GM18505 (cell line): ENCODE results near the gene THSD4.

ENCODE experiments used
- ATAC-seq: cut with Tn5 transposase; IDR thresholded peaks from one replicate; pipeline ENCODE4 v1.9.1; 2021; ENCODE audit not compliant: unreplicated experiment
- POLR2A ChIP-seq: IDR thresholded peaks from 4 replicates; pipeline ENCODE4 v1.6.1; 2011; ENCODE audit warnings: borderline replicate concordance; ENCODE audit not compliant: insufficient read depth, insufficient read length; ENCODE audit errors: extremely low read depth

Gene THSD4

DNA sequence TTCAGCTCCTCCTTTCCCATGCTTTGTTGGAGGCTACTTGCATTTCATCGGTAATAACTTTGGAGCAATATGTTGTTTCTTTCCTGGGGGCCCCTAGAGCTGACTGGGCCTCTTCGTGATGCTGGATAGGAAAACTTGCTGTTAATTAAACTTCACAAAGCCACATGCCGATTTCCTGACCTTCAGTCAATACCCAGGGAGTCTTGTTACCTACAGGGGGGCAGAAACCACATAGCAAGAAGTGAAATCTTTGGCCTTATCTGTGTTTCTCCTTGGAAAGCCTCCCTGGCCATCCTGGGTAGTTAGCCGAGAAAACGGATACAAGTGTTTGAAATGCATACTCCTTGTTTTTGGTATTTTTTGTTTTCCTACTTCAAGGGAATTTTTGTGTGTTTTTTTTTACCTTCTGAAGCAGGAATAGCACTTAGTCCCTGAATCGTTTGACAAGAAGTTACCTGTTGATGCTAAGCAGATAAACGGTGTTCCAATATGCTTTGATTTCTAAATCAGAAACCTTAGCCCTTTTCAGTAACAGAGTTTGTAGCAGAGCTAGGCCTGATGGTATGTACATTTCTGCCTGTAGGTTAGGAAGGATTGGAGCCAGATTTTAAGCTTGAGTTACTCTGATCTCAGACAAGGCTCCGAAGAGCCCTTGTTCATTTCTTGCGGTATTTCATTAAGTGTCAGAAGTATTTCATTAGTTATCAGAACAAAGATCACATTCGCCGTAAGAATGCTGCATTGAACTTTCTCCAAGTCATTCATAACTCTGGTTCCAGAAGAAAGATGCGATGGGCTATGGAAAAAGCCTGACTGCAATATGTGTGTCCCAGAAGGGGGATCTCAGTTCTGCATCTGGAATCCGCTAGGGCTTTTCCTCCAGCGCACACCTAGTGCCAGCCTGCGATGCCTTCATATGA, 111.5 kb downstream of the THSD4 start:
- no peak for TF ChIP-seq POLR2A
- no peak for ATAC-seq

- ATAC-seq, result no peak
- no peak for TF ChIP-seq POLR2A
Observed at GRCh38 chr15:71228403-71228802, 113.1 kb downstream of the THSD4 start.

GRCh38 chr15:71230303-71230702, 115.0 kb downstream of the THSD4 start:
- no peak for TF ChIP-seq POLR2A
- ATAC-seq, result no peak

GRCh38 chr15:71231758-71232157, 116.5 kb downstream of the THSD4 start:
- ATAC-seq, result no peak
- TF ChIP-seq POLR2A, result no peak

DNA sequence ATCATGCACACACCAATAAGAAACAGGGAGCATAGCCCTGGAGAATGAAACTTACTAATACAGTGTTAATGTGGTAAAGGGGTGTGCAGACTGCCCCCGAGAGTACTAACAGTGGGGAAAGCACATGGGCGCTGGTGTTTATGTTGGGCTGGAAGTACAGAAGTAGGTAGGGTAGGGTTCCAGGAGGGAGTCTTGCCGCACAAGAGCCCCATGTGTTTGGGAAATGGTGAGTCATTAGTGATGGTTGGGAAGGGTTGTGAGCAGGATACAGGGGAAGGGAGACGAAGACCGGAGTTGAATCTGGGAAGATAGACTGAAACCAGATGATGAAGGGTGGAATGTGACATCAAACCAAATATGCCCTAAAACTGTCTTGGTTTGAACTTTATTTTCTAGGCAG, 117.1 kb downstream of the THSD4 start:
- no peak for ATAC-seq
- TF ChIP-seq POLR2A, result no peak

DNA sequence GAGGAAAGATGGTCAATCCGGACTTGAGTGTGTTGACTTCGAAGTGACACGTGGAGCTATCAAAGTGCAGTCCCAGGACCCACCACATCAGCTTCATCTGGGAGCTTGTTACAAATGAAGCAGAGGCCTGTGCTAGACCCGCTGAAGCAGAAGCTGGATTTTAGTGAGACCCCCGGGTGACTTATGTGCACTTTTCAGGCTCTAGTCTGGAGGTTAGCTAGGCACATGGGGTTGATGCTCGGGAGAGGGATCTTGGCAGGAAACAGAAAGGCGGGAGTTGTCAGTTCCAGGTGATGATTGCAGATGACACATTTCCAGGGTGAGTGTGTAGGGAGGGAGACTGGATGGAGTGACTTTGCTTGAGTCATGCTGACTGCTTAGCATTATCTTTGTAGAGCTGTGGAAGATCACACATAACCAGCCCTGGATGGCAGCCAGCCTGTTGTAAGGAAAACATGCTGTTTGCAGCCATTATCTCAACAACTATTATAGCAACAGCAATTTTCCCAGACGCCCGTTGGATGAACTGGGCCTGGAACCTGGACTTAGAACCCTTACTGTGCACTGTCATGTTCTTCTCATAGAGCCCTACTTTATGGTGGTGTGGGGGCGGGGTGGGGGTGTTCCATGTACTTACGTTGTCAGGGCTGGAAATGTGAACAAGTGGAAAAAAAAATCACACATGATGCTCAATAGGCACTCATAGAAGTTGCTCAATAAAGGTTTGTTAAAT, 122.4 kb downstream of the THSD4 start:
- ATAC-seq, result no peak
- no peak for TF ChIP-seq POLR2A

GRCh38 chr15:71238926-71239325, 123.7 kb downstream of the THSD4 start:
- no peak for ATAC-seq
- no peak for TF ChIP-seq POLR2A

DNA sequence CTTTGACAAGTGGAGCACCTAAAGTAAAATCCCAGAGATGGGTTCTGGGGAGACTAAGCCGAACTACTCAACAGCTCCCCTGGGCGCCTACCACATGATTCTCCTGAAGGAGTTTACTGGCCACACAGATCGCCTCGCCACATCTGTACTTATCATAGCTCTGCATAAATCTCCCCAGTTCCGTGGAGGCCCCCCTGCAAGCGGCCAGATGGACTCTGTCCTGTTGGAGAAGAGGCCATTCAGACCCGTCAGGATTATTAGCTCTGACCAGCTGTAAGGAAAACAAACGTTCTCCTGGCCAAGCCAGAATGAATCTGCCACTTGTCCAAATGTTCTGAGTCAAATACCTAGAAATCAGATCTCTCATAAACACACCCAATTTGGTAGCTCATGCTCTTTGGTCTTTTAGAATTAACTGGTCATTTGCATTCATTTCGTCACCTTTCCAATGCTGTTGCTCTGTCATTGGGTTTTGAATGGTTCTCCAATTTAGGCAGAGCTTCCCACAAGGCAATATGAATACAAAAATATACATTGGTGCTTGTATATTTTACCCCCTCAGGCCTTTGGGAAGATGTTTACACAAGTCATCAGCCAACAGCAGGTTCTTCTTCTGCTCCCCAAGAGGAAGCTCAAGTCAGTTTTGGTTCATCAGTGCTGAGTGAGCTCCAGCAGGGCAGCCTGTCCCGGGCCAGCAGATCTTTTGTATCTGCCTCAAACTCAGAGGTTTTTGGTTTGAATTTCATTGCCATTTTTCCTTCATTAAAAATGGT, 124.5 kb downstream of the THSD4 start:
- TF ChIP-seq POLR2A, result no peak
- no peak for ATAC-seq

- no peak for ATAC-seq
- no peak for TF ChIP-seq POLR2A
Observed at GRCh38 chr15:71242292-71242691, 127.0 kb downstream of the THSD4 start.

DNA sequence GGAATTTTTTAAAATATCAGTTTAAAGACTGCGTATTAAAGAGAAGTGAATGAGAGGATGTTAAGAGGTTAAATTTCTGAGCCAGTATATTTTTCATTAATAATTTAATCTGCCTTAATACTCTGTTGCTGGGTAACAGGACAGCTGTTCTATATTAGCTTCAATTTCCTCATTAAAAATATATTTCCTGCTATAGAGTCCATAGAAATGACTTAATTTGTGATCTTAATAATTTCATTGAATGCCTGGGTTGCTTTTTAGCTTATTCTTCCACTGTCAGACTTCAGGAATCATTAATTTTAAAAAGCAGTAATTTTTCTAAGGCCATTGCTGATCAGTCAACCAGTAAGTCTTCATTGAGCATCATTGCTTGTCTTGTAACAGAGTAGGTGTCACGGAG, 129.0 kb downstream of the THSD4 start:
- no peak for ATAC-seq

GRCh38 chr15:71245588-71245987, 130.3 kb downstream of the THSD4 start:
- no peak for ATAC-seq
- TF ChIP-seq POLR2A, result no peak

More for the DNA sequence above, 129.0 kb downstream of the THSD4 start:
- no peak for TF ChIP-seq POLR2A

DNA sequence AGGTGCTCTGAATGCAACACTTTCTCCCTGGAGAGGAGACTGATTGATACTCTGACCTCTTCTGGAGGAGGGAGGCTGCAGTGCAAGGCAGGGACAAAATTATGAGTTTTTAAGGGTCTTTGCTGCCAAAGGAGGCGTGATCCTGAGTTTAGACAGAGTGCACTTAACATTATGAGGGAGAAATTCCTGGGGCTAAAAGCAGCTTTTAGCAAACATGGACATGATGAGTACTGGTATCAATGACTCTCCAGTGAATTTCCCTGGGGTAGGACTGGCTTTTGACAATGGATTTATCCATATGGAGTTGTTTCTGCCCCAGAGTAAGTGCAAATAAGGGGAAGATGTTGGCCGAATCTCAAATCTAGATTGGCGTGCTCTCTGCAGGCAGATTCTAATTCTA, 133.1 kb downstream of the THSD4 start:
- no peak for ATAC-seq
- TF ChIP-seq POLR2A, result no peak

DNA sequence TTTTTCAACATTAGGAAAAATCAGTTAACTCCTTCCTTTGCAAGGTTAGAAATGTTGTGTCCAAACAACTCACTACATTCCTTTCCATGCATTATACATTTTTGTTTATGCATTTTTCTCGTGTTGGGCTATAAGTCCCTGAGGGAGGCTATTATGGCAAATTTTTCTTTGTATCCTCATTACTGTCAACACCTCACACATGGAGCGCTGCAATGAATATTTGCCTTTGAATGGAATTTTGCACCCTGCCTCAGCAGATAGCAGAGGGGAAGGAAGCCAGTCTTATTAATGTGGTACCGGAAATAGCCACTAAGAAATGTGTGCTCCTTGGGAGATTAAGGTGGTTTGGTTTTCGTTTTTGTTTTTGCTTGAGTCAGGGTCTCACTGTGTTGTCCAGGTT, 134.7 kb downstream of the THSD4 start:
- no peak for ATAC-seq
- TF ChIP-seq POLR2A, result no peak
